ENCODE data around the gene SLC22A6. TPM values are rescaled to one million over a fixed set of nuclear protein-coding genes. Genes with fewer than 3 reads are reported as not detected.

SLC22A6 gene, protein sequence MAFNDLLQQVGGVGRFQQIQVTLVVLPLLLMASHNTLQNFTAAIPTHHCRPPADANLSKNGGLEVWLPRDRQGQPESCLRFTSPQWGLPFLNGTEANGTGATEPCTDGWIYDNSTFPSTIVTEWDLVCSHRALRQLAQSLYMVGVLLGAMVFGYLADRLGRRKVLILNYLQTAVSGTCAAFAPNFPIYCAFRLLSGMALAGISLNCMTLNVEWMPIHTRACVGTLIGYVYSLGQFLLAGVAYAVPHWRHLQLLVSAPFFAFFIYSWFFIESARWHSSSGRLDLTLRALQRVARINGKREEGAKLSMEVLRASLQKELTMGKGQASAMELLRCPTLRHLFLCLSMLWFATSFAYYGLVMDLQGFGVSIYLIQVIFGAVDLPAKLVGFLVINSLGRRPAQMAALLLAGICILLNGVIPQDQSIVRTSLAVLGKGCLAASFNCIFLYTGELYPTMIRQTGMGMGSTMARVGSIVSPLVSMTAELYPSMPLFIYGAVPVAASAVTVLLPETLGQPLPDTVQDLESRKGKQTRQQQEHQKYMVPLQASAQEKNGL
- not detected in 2 replicates for total RNA-seq

DNA sequence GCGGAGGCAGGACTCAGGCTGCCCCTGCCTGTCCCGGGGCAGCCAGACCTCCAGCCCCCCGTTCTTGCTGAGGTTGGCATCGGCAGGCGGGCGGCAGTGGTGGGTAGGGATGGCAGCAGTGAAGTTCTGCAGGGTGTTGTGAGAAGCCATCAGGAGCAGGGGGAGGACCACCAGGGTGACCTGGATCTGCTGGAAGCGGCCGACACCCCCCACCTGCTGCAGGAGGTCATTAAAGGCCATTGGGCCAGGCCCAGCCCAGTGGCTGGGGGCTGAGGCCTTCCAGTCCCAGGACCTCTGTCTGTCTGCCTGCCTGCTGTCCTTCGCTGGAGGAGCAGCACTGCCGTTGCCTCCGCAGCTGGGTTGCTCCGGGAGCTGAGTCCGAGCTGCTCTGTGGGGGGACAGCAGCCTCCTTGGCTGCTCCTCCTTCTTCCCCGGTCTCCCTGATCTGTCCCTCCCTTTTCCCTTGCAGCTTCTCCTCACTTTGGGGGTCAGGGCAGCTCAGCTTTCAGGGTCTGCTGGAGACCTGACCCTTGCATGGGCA, at the start of gene SLC22A6:
SLC22A6 (minus strand) TSS at position 517 of the 541 bp plus-strand sequence; CDS start at position 240, 277 bp downstream.

DNA sequence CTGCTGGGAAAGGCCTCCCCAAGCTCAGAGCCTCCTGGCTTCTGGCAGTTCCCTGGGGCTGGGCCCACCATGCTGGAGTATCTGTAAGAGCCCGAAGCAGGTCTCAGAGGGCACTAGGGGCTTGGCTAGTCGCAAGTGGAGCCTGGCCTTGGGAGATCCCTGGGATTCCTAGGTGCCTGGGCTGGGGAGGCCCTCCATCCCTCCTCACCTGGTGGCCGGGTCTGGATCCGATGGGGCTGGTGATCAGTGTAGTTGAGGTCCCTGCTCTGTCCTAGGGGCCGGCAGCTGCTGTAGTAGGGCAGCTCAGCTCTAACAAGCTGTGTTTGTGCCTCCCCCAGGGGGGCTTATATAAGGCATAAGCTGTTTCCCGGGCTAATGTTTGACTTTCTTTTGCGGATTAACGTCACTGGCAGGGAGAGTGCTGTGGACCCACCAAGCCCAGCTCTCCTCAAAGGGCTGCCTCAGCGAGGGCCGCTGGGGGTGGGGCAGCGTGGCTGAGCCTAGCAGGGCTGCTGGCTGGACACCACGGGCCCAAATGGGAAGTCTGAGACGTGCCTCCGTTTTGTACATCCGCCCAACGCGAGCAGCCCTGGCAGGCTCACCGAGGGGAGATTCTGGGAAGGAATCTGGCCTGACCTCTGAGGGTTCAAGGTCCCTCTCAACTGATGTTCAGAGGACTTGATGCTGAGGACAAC, 30.9 kb upstream of the SLC22A6 start, which contains the start of gene SLC22A8:
SLC22A8 (minus strand) TSS at position 321 of the 695 bp plus-strand sequence. CDS start 883 bp downstream, outside the sequence.

Other genes with a start within 250 kb of the SLC22A6 start
- gene ZBTB3, start 230.8 kb downstream of the SLC22A6 start, total RNA-seq, result 8.5 and 17.1 TPM in 2 replicates
- 110 and 131 TPM in 2 replicates for gene POLR2G, start 223.4 kb downstream of the SLC22A6 start, total RNA-seq
- 20.4 TPM in 2 replicates for gene TAF6L, start 213.6 kb downstream of the SLC22A6 start, total RNA-seq
- gene TMEM179B, start 197.6 kb downstream of the SLC22A6 start, total RNA-seq, result 63.1 and 78.8 TPM in 2 replicates
- gene TMEM223, start 193.0 kb downstream of the SLC22A6 start, total RNA-seq, result 27.4 and 38.3 TPM in 2 replicates
- gene NXF1, start 179.5 kb downstream of the SLC22A6 start, total RNA-seq, result 25.4 and 30.7 TPM in 2 replicates
- 28.8 and 36.9 TPM in 2 replicates for gene STX5, start 152.9 kb downstream of the SLC22A6 start, total RNA-seq
- gene TEX54, start 152.1 kb downstream of the SLC22A6 start, total RNA-seq, result not detected in 2 replicates
- gene WDR74, start 145.4 kb downstream of the SLC22A6 start, total RNA-seq, result 46.3 and 77.6 TPM in 2 replicates
- 188 and 230 TPM in 2 replicates for gene SLC3A2, start 104.1 kb downstream of the SLC22A6 start, total RNA-seq
- gene CHRM1, start 63.6 kb downstream of the SLC22A6 start, total RNA-seq, result not detected in 2 replicates
- not detected in 2 replicates for gene SLC22A8, start 30.9 kb upstream of the SLC22A6 start, total RNA-seq
- not detected in 2 replicates for gene SLC22A24, start 159.3 kb upstream of the SLC22A6 start, total RNA-seq

Measured in mesangial cell (primary cell).